Upper lobe of left lung (tissue), 4 donors: ENCODE data around the gene LEP.

ENCODE experiments used
- EP300 ChIP-seq, 4 donors: sonication (generic); formaldehyde crosslinking; IDR thresholded peaks; one replicate each; pipeline ENCODE4 v1.5.1; 2017; ENCODE audit warnings: antibody characterized with exemption in 4 of 4, control low read depth in 2 of 4
- TF ChIP-seq, protein P1 (sequence below), 6 experiments: fragments of 450-650 bp in 4 of 6; fragments of 200-600 bp in 2 of 6; sonication (generic) in 2 of 6; IDR thresholded peaks; one replicate each; pipeline ENCODE4 v1.5.1; 2016 to 2019; ENCODE audit warnings: antibody characterized with exemption in 6 of 6

DNA sequence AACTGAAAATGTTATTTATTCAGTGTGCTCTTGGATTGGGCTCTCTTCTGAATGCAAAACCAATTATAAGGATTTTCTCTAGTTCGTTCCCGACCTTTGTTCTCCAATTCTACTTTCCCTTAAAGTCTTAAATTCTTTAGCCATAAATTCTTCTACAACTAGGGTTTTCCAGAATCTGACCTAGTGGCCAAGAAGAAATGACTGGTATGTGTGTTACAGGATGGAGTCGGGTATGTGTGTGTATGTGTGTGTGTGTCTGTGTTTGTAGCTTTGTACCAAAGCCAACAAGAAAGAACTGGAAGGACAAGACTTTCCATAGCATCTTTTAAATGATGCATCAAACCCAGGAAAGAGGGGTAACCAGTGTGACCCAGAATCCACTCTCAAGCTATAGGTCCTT, 25.8 kb upstream of the LEP start:
- TF ChIP-seq, protein P1, sequence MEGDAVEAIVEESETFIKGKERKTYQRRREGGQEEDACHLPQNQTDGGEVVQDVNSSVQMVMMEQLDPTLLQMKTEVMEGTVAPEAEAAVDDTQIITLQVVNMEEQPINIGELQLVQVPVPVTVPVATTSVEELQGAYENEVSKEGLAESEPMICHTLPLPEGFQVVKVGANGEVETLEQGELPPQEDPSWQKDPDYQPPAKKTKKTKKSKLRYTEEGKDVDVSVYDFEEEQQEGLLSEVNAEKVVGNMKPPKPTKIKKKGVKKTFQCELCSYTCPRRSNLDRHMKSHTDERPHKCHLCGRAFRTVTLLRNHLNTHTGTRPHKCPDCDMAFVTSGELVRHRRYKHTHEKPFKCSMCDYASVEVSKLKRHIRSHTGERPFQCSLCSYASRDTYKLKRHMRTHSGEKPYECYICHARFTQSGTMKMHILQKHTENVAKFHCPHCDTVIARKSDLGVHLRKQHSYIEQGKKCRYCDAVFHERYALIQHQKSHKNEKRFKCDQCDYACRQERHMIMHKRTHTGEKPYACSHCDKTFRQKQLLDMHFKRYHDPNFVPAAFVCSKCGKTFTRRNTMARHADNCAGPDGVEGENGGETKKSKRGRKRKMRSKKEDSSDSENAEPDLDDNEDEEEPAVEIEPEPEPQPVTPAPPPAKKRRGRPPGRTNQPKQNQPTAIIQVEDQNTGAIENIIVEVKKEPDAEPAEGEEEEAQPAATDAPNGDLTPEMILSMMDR (IDR thresholded peaks at IDR 0.05) = no peak
- TF ChIP-seq EP300 (IDR thresholded peaks at IDR 0.05) = no peak
